AG10803 (cell line): ENCODE results near the gene ZNF225.

Experiments used
- DNase-seq: peaks from one replicate; pipeline ENCODE4 v3.0.0; 2010; ENCODE audit warnings: low read depth
- H3K4me3 ChIP-seq: 2 replicates; pipeline ENCODE4 v1.5.1; 2011; ENCODE audit warnings: mild to moderate bottlenecking, low read length, control low read depth
- CTCF ChIP-seq: conservative IDR thresholded peaks from 2 replicates; pipeline ENCODE4 v1.5.1; 2011; ENCODE audit warnings: mild to moderate bottlenecking, low read length, control low read depth, inconsistent platforms

ZNF225 gene

DNA sequence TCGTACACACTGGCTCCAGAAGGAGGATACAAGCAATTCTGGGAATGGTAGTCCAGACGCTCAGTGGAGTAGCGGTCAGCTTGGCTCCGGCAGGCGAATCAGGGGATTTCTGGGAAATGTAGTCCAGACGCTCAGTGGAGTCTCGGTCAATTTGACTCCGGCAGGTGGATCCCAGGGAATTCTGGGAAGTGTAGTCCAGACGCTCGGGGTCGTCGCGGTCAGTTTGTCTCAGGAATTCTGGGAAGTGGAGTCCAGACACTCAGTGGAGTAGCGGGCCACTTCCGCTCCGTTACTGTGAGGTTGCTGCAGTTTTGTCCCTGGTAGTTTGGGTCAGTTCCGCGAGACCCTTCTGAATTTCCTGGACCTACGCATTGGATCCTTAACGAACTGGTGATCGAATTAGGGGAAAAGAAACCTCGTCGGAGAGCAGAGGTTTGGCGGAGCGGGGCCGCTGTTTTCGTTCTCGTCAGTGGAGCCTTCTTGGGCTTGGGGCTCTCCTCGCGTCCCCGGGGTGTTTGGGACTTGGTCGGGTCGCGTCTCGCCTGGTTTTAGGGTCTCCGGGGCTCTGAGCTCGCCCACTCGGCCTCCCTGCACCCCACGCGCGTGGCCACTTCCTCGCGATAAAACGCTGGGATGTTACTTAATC, at the start of gene ZNF225:
TSS of gene ZNF225 (plus strand) at position 262 of the 646 bp plus-strand sequence. CDS start 2,429 bp downstream, outside the sequence.
- TF ChIP-seq CTCF: peak; percentile 20; the same call in 1 of the 2 replicates
- H3K4me3 ChIP-seq: peak within 1 kb of the TSS; percentile 90
- DNase-seq: peak; percentile 98

- no peak overlapping the region for H3K4me3 ChIP-seq
- no peak for DNase-seq
- TF ChIP-seq CTCF: no peak
Measured at GRCh38 chr19:44066305-44066704, 46.9 kb upstream of the ZNF225 start.

DNA sequence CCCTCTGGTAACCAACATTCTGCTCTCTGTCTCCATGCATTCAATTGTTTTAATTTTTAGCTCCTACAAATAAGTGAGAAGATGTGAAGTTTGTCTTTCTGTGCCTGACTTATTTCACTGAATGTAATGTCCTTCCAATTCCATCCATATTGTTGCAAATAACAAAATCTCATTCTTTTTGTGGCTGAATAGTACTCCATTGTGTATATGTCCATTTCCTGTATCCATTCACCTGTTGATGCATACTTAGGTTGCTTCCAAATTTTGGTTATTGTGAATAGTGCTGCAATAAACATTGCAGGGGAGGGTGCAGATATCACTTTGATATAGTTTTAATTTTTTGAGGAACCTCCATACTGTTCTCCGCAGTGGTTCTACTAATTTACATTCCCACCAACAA, 43.8 kb upstream of the ZNF225 start:
- H3K4me3 ChIP-seq: no peak overlapping the region
- no peak for DNase-seq
- no peak for TF ChIP-seq CTCF

DNA sequence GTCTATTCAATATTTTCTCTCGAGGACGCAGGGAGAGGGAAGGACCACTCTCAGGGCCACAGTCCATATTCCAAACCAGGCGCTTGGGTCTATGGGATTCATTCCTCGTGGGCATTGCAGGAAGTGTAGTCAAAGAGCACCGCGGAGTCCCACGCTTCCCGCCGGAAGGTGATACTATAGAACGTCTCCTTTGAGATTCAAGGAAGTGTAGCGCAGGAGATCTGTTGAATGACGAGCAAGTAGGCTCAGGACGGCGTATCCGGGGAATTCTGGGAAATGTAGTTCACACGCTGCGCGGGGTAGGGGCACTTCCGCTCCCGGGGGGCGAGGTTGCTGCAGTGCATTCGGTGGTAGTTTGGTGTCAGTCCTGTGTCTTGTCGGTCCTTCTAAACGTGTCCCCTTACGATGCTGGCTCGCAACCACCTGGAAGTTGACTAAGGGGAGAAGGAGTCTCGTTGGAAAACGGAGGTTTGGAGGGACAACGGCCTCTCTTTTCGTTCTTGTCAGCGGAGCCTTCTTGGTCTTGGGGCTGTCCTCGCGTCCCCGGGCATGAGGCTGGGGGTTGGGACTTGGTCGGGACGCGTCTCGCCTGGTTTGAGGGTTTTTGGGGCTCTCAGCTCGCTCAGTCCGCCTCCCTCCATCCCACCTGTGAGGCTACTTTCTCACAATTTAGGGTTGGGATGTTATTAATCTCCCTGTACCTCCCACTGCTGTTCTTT, 41.2 kb upstream of the ZNF225 start, which contains the start of gene ZNF284:
TSS of gene ZNF284 (plus strand) at position 336 of the 719 bp plus-strand sequence. CDS start 4,231 bp downstream, outside the sequence.
- peak within 1 kb of the TSS; percentile 97 for H3K4me3 ChIP-seq
- TF ChIP-seq CTCF: no peak
- DNase-seq: peak; percentile 83

DNA sequence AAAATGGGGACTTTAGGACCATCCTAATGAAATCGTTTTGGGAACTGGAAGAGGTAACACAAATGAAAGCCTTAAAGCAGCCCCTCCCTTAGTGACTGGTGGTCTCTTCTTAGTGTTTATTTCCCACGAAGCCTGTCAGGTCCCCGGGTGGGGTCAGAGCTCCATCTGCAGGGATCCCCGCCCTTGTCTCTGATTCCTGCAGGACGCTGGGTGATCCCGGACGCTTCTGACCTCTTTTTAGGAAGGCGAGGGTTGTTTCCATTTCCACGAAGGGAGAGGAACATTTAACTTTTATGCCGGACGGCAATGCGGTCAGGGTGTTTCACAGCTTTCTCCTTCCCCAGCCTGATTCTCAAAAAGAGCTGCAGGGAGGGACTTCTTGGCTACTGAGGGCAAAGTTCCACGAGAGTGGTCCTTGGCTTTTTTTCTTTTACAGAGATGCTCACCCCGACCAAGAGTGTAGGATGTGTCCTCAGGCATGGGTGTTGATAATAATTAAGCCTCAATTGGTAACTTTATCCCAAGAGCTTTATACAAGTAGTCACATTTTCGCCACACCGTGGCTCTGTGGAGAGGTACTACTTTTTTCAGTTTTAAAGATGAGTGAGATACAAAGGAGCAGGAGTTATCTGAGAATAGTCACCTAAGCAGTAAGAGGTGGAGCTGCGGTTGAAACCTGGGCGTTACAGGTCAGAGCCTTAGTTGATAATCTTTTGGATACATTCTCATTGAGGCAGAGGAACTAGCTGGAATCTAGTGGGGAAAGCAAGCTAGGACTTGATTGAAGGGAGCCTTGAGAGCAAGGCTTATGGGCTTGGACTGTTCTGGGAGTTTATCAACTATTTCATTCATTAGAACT, 40.4 kb upstream of the ZNF225 start:
- 0 out of 2 replicates have a peak, but pooled peaks have one; percentile 10 for TF ChIP-seq CTCF
- peak overlapping the region; percentile 97 for H3K4me3 ChIP-seq
- DNase-seq: no peak

- no peak overlapping the region for H3K4me3 ChIP-seq
- no peak for DNase-seq
- no peak for TF ChIP-seq CTCF
Measured at GRCh38 chr19:44076325-44076724, 36.9 kb upstream of the ZNF225 start.
